ENCODE data around the gene FAM90A1. TPM values are rescaled to one million over a fixed set of nuclear protein-coding genes. Genes with fewer than 3 reads are reported as not detected.
"Not testable (repeated sequence)": the region's sequence is repeated elsewhere in the genome, so short reads cannot be mapped to it uniquely, and the experiment has no call there.

FAM90A1 gene
- polyA plus RNA-seq, 2 donors = 0.13 to 0.18 TPM

- not testable (repeated sequence) for H3K4me1 ChIP-seq (ENCODE audit: control insufficient read depth in 2 of 2, insufficient read depth in 2 of 2, low read length in 1 of 2); H3K36me3 ChIP-seq (ENCODE audit: control insufficient read depth in 2 of 2, insufficient read depth in 2 of 2, low read length in 1 of 2)
- WGBS, 2 donors = 0 to 1% methylated on average over 41 to 43 of the region's 43 CpGs
These were observed 47.3 kb downstream of the FAM90A1 start for GRCh38 chr12:8179989-8180585.

GRCh38 chr12:8172911-8173310 lies 54.5 kb downstream of the FAM90A1 start:
- H3K4me3 ChIP-seq (ENCODE audit: low read depth in 1 of 2, low read length in 2 of 2); H3K36me3 ChIP-seq (ENCODE audit: control insufficient read depth in 2 of 2, insufficient read depth in 2 of 2, low read length in 1 of 2); H3K27me3 ChIP-seq (ENCODE audit: control insufficient read depth in 1 of 2, insufficient read depth in 2 of 2, low read length in 2 of 2); H3K4me1 ChIP-seq (ENCODE audit: control insufficient read depth in 2 of 2, insufficient read depth in 2 of 2, low read length in 1 of 2); H3K9me3 ChIP-seq (ENCODE audit: control insufficient read depth in 2 of 2, insufficient read depth in 1 of 2, low read depth in 1 of 2, low read length in 1 of 2); H3K27ac ChIP-seq (ENCODE audit: low read depth in 2 of 2, low read length in 1 of 2): not testable (repeated sequence)
- WGBS, 2 donors = 92 to 98% methylated on average over 2 of the region's 2 CpGs

More at GRCh38 chr12:8179989-8180585, 47.3 kb downstream of the FAM90A1 start:
- H3K4me3 ChIP-seq (ENCODE audit: low read depth in 1 of 2, low read length in 2 of 2) = peak overlapping the region; percentile 55 to 59
- H3K27me3 ChIP-seq (ENCODE audit: control insufficient read depth in 1 of 2, insufficient read depth in 2 of 2, low read length in 2 of 2); H3K9me3 ChIP-seq (ENCODE audit: control insufficient read depth in 2 of 2, insufficient read depth in 1 of 2, low read depth in 1 of 2, low read length in 1 of 2): not testable (repeated sequence)
- peak overlapping the region in 1 of 2 donors; percentile 42 for H3K27ac ChIP-seq (ENCODE audit: low read depth in 2 of 2, low read length in 1 of 2)

Other genes starting within 250 kb of the FAM90A1 start
- gene FOXJ2, start 194.9 kb downstream of the FAM90A1 start, polyA plus RNA-seq = 1 to 10 TPM; 4.2 TPM
- gene C3AR1, start 161.3 kb downstream of the FAM90A1 start, polyA plus RNA-seq = under 1 TPM; 0.65 to 0.94 TPM
- gene NECAP1, start 145.3 kb downstream of the FAM90A1 start, polyA plus RNA-seq = 10 to 100 TPM; 12.0 to 12.1 TPM
- 1 to 10 TPM in 1 of 2 donors, under 1 TPM in 1; 0.92 to 1.3 TPM for gene CLEC4A, start 104.0 kb downstream of the FAM90A1 start, polyA plus RNA-seq
- not detected for gene ZNF705A, start 70.6 kb downstream of the FAM90A1 start, polyA plus RNA-seq
- gene CLEC6A, start 228.3 kb upstream of the FAM90A1 start, polyA plus RNA-seq = not detected

Data from esophagus (tissue), 2 donors.